CD4-positive, alpha-beta T cell treated with Interleukin-4 for 4 hours (primary cell): ENCODE measurements around the gene SPSB1.

Experiments
- DNase-seq: peaks from one replicate; pipeline ENCODE4 v3.0.0-alpha.2; 2020

Gene SPSB1

DNA sequence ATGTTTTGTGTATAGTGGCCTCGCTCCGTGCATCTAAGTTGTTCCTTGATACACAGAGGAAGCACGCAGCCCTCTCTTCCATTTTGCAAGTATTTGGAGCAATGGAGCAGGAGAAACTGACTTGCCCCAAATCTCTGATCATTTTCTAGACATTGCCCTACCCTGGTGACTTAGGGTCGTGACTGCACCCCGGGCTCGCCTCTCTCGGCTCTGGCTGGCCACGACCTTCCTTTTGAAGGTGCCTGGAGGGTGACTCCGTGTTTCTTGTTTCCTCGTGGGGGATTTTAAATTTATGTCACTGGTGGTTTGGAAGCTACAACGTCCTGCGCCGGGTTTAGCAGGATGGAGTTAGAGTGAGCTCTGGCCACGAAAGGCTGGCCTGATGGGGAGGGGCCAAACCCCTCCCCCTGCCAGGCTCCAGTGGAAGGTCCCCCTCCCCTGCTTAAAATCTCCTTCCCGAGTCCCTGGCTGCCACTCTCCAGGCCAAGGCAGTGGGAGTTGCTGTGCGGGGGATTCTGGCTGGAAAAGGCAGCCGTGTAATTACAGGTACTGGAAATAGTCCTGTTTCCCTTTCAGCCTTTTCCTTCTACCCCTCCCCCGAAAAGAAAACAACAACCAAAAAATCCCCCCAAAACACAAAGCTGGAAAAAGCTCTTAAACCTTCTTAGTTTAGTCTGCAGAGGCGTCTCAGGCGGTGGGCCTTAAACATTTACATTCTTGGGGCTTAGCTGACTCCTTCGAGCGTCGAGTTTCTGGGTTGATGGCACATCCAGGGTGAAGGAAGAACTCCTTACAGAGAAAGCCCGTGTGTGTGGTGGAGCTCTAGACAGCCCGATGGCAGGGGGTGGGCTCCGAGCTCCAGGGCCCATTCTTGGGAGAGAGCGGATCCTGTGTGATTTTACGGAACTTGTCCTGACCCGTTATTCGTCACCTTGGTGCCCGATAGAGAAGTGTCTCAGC lies 28.1 kb downstream of the SPSB1 start:
- DNase-seq: no peak

DNA sequence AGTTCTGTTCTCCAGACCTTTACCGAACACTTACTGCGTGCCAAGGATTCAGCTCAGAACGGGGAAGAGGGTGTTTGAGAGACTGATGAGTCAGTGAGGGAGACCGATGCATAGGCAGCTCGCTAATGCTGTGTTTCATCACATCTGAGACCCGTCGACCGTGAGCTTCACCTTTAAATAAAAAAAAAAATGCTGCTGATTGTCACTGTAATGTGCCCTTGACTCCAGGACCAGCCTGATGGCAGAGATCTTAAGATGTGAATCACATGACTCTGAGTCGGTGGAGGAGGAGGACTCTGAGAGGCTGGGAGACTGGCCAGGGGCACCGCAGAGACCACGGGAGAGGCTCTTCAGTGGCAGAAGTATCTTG lies 28.8 kb downstream of the SPSB1 start:
- no peak for DNase-seq

DNA sequence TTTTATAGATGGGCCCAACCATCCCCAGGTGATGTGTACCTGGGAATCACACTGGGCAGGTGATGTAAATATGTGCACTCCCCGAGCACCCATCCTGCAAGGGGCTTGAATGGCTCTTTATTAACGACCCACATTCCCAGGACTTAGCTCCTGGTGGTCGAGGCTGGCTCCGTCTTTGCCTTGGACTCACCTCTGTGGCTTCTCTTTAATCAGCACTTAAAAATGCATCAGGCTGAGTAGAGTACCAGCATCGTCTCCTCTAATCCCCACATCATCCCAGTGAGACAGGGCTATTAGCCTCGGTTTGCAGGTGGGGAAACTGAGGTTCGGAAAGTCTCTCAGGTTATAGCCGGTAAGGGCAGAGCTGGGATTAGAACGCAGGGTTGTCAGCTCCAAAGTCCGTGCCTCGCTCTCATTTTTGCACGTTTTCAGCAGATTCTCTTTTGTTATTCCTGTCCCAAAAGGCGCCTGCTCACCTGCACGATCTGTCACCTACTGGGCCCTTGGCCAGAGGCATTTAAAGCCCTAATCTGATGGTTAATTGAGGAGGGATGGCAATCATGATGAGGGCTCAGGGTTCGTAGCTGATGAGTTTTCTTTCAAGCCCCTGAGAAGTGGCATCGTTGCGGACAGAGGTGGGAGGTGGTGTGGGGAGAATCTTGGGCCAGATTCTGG lies 29.4 kb downstream of the SPSB1 start:
- DNase-seq: no peak

DNA sequence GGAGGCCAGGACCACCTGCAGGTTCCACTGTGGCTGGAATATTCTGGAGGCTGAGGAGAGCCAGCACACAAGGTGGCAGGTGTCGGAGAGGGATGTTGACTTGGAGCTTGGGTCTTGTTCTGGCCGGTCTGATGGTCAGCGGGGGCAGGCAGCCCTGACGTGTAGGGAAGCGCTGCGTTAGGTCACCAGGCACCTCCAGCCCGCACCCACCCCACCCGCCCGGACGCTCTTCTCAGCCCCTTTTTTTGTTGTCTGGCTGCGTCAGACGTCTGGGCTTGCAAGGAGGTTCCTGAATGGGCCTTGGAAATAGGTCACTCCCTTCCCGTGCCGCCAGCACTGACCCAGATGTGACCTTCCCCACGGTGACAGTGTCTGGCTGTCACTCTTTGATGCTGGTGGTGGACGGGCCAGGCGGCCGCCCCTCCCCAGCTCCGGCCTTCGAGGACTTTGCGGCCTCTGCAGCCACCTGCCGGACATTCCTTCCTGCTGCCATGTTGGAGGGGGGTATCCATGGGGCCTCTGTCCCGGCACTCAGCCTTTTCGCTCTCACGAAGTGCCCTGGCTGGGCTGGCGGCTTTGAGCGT lies 30.1 kb downstream of the SPSB1 start:
- DNase-seq: no peak

DNA sequence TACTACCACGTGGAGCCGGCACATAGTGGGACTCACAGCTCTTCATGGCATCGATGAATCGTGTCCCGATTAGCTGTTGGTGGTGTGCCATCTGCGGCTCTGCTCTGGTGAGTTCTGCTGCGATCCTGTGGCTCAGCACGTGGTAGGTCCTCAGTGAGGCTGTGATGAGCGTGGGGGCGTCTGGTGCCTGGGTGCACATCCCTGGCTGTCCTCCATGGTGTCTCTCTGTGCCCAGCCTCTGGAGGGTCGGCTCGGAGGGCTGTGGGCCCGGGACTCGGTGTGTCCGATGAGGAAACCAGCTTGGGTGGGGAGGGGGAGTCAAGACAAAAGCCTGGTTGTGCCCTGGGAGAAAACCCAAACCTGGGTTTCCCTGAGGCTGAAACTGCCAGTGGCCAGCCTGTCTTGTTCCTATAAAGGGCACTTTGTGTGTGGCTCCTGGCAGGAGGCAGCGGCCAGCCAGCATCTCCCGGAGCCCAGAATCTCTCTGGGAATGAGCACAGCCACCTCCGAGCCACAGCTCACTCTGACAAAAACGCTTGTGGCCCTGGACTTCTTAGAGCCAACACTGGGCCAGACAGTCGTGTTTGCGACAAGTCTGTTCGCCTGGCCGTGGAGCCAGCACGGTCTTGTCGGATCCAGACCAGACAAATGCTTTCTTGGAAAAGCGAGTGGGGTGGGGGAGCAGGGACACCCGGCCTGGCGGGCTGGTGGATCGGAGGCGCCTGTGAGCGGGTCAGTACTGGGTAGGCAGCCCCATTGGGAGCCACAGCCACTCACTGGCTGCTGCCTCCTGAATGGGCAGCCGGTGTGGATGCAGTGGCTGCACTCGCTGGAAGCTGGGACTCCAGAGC lies 31.8 kb downstream of the SPSB1 start:
- no peak for DNase-seq

DNA sequence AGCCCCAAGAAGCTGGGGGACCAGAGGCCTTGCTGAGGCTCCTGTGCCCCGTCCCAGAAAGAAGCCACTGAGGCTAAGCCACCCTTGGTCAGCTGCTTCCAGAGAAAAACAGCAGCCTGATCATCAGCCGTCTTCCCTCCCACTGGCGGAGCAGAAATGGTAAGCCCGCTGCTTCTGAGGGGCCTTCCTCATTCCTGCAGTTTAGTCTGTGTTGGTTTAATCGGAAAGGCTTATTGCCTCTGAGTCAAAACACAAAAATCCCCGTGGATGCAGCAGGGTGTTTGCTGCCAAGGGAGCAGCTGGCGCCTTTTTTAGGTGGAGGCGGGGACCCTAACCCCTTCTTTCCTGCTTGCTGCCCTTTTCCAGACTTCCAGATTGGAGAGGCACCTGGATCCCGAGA lies 33.9 kb downstream of the SPSB1 start:
- DNase-seq: no peak

DNA sequence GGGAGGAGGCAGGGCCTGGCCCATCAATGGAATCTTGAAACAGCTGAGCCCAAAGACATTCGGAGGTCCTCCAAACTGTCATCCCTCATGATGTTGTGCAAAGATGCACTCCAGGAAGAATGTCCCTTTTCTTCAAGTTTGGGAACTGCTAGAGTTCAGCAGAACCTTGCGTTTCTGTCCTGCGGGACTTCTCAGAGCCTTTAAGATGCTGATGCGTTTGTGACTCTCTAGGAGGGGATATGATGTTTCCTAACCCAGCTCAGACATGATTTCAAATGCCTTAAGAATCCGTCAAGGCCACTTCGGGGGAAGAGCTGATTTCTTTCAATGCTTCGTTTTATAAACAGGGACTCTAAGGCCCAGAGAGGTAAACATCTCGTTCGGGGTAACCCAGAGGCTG lies 35.5 kb downstream of the SPSB1 start:
- no peak for DNase-seq

DNA sequence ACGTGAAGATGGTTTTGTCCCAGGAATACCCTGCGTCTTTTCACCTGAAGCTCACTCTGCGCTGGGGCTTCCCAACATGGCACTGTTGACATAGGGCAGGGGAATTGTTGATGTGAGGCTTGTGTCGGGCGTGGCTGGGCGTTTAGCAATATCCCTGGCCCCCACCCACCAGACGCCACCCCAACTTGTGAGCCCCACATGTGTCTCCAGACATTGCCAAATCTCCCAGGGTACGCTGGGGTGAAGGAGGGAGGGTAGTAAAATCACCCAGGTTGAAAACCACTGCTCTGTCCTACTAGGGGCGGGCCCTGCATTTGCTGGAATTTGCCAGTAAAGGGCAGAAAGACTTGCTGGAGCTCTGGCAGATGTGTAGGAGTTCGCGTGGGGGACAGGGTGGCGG lies 36.0 kb downstream of the SPSB1 start:
- DNase-seq: no peak

DNA sequence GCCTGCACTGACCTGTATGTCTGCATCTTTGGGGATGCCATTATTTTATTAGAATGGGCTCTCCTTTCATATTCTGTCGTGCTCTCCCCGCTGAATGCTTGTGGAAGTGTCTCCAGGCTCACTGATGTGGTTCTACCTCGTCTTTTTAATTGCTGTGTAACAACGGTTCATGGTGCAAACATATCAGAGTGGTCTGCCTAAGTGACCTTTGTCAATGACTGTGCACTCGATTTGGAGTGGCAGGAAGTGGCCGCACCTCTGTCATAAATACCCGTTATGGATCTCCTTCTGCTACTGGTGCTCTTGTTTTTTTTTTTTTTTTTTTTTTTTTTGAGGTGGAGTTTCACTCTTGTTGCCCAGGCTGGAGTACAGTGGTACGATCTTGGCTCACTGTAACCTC lies 38.3 kb downstream of the SPSB1 start:
- no peak for DNase-seq

DNA sequence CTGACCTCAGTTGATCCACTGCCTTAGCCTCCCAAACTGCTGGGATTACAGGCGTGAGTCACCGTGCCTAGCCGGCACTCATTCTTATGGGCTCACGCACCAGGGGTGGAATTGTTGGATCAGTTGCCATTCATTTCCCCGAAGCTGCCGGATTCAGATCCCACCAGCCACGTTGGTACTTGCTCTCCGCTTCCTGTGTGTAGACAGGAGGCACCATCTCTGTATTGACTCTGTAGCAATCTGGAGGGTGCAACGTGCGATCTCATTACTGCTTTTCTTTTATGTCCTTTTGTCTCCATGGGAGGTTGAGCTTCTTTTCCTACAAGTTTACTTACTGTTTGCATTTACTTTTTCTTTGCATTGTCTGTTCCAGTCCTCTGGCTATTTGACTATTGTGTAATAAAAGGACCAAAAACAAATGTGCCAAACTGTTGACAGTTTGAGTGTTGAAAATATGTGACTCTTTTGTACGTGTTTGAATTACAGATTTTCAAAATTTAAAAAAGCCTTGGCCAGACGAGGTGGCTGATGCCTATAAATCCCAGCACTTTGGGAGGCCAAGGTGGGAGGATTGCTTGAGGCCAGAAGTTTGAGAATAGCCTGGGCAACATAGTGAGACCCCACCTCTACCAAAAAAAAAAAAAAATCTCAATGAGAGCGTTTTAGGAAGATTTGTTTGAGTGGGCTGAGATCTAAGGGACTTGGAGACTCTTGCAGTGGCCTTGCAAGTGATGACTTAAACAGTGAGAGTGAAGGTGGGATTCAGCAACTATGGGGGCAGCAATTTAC lies 39.1 kb downstream of the SPSB1 start:
- no peak for DNase-seq

DNA sequence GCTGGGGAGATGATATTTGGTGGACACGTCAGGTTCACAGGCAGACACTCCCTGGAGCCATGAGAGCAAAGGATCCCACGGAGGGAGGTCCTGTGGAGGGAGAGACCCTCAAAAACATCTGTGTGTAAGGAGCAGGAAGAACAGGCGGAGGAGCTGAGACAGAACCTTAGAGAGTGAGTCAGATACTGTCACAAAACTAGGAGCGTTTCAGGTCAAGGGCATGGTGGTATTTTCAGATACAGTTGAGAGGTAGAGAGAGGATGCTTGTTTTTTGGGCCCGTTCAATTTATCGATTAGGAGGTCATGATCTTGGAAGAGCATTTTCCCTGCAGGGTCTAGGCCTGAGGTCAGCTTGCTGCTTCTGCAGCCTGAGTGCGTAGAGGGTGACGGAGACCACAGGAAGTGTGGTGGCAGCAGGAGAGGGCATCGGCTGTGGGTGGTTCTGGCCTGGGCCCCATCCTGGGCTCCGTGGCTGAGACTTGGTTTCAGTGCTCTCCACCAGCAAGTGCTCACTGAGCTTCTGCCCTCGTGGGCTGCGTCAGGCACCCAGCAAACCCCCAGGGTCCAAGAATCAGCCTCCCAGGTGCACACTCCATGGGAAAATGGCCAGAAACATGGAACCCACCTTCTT lies 39.9 kb downstream of the SPSB1 start:
- DNase-seq: no peak

DNA sequence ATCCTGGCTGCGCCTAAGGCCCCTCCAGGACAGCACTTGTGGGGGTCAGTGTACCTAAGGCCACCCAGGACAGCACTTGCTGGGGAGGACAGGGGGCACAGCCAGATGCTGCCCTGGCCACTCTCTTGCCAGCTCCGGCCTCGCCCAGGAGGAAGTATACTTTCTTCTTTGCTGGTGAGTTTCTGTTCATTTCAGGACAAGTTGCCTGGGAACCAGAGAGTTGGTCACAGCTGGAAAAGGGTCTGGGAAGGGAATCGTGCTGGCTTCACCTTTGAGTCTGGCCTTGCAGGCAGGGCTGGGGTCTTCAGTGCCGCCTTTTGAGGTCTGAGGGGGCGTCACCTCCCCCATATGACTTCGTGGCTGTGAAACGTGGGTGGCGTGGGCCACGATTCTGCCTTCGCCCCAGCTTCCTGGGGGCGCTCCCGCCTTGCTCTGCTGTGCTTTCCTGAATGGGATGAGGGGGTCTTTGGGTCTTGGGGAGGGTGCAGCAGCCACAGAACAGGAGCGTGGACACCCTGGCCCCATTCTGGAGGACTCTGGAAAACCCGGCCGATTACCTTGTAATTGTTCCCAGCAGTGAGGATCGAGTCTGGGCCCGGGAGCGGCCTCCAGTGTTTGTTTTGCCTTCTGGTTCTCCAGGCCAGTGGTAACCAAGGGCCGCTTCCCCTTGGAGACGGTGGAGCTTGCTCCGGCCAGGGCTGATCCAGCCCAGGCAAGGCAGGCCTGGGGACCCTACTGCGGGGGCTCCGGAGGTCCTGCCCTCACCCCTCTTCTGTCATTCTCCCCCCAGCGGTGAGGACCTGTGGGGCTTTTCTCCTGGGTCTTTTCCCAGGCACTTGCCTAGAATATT lies 45.9 kb downstream of the SPSB1 start:
- no peak for DNase-seq

DNA sequence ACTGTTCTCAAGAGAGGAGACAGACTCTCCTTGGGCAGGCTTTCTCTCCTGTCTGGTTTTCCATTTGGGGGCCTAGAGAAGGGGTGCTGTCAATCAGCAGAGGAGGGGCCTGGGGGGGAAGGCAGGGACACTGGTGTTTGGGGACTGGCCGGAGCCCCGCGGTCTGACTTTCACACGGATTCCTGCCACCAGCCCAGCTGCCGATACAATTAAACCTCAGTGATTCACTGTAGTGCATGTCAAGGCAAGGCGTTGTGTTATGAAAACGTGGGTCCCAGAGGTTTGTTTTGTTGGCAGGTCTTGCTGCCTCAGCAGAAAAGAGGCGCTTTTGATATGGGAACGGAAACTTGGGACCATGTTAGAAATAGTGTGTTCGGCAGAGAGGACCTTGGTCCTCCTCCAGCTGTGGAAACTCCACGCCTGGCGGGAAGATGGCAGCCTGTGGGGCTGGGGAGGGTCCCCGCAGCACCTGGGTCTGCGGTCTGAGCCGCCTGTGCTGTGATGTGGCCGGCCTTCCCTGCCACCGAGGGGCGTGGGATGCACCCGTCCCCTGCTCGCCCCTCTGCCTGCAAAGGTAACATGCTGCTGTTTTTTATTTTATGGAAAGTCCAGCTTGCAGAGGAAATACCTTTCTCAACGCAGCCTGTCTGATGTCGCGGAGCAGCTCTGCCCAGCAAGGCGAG lies 47.6 kb downstream of the SPSB1 start:
- no peak for DNase-seq

DNA sequence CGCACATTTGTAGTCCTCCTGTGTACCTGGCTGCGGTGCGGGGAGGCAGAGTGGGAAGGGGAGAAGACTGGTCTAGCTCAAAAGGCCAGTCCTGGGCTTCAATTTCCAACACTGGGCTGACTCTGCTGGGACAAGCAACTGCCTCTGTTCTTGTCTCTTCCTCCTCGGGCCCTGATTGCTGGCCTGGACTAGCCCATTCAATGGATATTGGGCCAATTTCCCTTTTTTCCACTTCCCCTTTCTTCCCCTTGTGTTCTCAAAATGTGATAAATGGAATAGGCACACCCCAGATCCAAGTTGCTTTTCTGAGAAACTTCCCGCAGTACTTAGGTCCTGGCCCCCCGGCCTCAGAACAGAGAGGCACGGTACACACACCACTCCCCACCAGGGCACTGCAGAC lies 48.2 kb downstream of the SPSB1 start:
- DNase-seq: no peak

DNA sequence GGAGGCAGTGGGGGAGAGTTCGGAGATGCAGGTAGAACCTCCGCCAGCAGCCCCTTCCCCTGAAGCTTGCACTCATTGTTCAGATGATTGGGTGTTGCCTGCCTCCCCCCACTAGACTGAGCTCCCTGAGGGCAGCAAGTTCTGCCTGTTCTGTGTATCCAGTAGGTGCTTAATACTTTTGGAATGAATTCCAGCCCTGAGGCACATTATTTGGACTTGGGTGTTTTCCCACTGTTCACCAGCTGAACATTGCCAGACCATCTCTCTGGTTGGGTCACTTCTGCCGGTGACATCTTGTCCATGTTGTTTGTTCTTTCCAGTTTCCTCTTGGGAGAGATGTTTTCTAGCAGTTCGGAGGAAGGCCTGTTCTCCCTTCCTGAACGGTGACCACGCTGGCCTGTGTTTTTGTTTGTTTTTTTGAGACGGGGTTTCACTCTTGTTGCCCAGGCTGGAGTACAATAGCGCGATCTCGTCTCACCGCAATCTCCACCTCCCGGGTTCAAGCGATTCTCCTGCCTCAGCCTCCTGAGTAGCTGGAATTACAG lies 48.7 kb downstream of the SPSB1 start:
- DNase-seq: no peak

DNA sequence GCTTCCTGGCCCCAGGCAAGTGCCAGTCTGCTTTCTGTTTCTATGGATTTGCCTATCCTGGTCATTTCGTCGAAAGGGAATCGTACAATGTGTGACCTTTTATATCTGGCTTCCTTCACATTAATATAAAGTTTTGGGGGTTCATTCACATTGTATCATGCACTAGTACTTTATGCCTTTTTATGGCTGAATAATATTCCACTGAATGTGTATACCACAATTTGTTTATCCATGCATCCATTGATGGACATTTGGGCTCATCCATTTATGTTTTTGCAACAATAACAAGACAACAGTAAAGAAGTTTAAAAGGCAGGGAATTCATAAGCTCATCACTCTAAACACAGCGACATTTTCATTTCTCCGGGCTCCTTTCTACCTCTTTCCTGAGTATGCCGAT lies 50.6 kb downstream of the SPSB1 start:
- DNase-seq: no peak

DNA sequence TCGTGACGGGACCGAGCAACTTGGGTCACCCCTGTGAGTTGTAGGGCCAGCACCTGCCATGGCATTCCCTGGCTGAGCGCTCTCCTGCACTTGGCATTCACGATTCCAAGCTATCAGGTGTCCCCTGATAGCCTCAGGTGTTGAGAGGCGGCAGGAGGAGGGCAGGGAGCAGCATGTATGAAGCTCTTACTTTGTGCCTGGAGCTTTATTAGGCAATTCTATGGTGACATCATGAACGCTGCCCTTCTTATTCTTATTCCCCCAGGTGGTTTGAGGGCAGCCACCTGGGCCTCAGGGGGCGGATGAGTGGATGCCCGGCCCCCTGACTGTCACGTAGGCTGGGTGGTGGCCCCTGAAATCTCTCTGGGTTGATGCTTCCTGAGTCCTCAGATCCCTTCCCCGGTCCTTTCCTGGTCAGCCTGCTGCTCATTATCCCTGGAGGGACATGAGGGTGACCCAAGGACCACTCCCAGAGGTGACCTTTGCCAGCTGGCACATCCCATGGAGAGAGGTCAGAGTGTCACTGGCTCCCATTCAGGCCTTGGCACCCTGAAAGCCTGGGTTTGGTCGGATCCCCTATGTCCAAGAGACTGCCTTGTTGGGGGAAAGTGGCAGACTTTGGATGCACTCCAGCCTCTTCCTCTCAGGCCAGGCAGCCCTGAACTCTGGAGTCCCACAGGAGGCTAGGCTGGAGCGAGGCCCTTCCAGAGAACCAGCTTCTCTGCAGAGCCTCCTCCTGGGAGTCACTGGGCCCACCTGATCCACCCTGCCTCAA lies 51.9 kb downstream of the SPSB1 start:
- no peak for DNase-seq

DNA sequence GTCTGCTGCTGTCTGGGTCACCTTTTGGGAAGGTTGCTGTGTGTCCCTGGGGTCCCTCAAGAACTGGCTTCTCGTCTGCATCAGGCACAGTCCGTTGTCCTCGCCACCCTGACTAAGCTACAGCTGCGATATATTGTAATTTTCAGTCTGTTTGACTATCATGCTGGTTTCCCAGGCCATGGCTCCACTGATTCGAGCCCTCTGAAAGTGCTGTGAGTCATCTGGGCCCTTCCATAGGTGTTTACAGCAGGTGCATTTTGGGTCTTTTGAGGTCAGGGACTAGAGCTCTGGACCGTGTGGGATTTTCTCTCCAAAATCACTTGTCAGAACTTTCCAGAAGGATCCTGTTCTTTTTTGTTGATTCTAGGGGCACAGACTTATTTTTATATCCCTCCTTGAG lies 52.8 kb downstream of the SPSB1 start:
- no peak for DNase-seq

DNA sequence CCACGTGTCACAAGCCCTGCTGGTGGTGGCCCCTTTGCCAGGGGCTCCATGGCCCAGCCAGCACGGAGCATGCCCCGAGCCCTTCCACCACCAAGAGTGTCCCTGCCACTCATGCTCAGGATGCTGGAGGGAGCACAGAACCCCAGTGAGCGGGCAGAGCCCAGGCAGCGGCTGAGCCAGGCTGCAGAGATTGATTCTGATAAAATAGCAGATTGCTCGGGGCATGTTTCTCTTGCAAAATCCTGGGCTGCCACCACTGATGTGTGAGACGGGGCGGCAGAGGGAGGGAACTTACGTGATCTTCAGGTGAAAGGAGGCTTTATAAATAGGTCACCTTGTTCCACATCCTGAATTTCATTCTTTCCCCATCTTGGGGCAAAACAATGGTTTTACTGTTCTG lies 53.2 kb downstream of the SPSB1 start:
- no peak for DNase-seq
